Calu3 (cell line): ENCODE results near the gene NLRP9. TPM values are rescaled to one million over a fixed set of nuclear protein-coding genes. Genes with fewer than 3 reads are reported as not detected.

Experiments
- BruUV-seq: library from RNA; stranded (reverse); fragments of 400-500 nt; replicated peaks from 2 replicates; lab custom pipeline; 2021; lab: Mats Ljungman, UMichigan
- CTCF ChIA-PET: fragments of 300-600 bp; sonication (Branson Sonifier 250); formaldehyde crosslinking; loops from one replicate; lab custom pipeline; 2022; ENCODE audit warnings: antibody characterized with exemption; lab: Charles Lee
- DNase-seq: peaks from one replicate; pipeline ENCODE4 v3.0.0; 2022
- H3K27ac Mint-ChIP-seq: one replicate; pipeline ENCODE4 v1.8.0; 2022; ENCODE audit warnings: mixed read lengths; ENCODE audit not compliant: unreplicated experiment
- H3K27me3 Mint-ChIP-seq: one replicate; pipeline ENCODE4 v1.8.0; 2022; ENCODE audit warnings: mixed read lengths; ENCODE audit not compliant: unreplicated experiment
- H3K36me3 Mint-ChIP-seq: one replicate; pipeline ENCODE4 v1.8.0; 2022; ENCODE audit warnings: mild to moderate bottlenecking, moderate library complexity, mixed read lengths; ENCODE audit not compliant: insufficient read depth, unreplicated experiment
- H3K4me1 Mint-ChIP-seq: one replicate; pipeline ENCODE4 v1.8.0; 2022; ENCODE audit warnings: mild to moderate bottlenecking, low read depth, mixed read lengths; ENCODE audit not compliant: unreplicated experiment
- H3K4me3 Mint-ChIP-seq: one replicate; pipeline ENCODE4 v1.8.0; 2022; ENCODE audit warnings: mild to moderate bottlenecking, low read depth, moderate library complexity, mixed read lengths; ENCODE audit not compliant: unreplicated experiment
- H3K9me3 Mint-ChIP-seq: one replicate; pipeline ENCODE4 v1.8.0; 2022; ENCODE audit warnings: low read depth, mixed read lengths; ENCODE audit not compliant: unreplicated experiment
- intact Hi-C: fragments of 100-400 bp; cut with micrococcal nuclease; formaldehyde crosslinking; loops from one replicate; pipeline ENCODE4 v1.10.0; 2022; ENCODE audit not compliant: unreplicated experiment
- total RNA-seq: library from RNA; stranded (reverse); gene quantifications from 2 replicates; pipeline ENCODE4 v1.2.3, GENCODE V29; 2022
- TF ChIP-seq, protein P1 (sequence below): fragments of 200-600 bp; IDR thresholded peaks from one replicate; pipeline ENCODE4 v1.8.0; 2022; ENCODE audit warnings: antibody characterized with exemption; ENCODE audit not compliant: unreplicated experiment

NLRP9 gene
- total RNA-seq, 1 experiment from 2014 or later: not detected

DNA sequence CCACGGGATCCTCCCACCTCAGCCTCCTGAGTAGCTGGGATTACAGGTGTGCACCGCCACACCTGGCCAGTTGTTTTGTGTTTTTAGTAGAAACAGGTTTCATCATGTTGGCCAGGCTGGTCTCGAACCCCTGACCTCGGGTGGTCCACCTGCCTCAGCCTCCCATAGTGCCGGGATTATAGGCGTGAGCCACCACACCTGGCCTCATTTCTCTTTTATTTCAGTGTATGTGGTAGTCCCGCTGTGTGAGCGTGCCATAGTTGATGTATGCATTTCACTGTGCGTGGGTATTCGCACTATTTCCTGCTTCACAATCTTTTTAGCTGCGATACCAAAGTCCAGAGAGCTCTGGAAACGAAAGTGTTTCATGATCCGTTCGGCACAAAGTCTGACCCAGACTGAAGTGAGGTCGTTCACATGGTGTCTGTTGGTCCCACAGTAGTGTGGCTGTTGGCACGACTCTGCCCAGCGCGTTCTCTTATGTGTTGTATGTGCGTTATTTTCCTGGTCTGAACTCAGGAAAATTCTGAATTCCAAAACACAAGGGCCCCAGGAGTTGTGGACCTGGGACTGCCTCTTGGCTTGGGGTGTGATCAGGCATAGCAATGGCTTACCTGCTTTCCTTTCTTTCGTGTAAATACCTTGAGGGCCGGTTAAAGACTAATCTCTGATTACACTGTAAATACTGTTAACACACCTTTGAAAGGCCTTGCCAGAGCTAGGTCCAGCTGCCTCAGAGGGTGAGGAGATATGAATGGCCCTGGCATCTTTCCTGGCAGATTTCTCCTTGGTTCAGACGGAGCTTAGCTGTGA is 54.5 kb downstream of the NLRP9 start:
- BruUV-seq: no TSS peak
- TF ChIP-seq, protein P1, sequence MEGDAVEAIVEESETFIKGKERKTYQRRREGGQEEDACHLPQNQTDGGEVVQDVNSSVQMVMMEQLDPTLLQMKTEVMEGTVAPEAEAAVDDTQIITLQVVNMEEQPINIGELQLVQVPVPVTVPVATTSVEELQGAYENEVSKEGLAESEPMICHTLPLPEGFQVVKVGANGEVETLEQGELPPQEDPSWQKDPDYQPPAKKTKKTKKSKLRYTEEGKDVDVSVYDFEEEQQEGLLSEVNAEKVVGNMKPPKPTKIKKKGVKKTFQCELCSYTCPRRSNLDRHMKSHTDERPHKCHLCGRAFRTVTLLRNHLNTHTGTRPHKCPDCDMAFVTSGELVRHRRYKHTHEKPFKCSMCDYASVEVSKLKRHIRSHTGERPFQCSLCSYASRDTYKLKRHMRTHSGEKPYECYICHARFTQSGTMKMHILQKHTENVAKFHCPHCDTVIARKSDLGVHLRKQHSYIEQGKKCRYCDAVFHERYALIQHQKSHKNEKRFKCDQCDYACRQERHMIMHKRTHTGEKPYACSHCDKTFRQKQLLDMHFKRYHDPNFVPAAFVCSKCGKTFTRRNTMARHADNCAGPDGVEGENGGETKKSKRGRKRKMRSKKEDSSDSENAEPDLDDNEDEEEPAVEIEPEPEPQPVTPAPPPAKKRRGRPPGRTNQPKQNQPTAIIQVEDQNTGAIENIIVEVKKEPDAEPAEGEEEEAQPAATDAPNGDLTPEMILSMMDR: no peak
- intact Hi-C loops: loop anchor here (10.0 kb wide), 1 partner anchor 121 kb away; no protein-coding TSS in a partner anchor
- no peaks in the 10 kb centered on the region for H3K9me3 Mint-ChIP-seq
- peaks cover 74% of the 10 kb centered on the region for H3K36me3 Mint-ChIP-seq
- CTCF ChIA-PET: interaction anchor here (0.9 kb wide), 1 partner anchor 12 kb away, joined by 5 read pairs; no protein-coding TSS in a partner anchor
- peaks cover 58% of the 10 kb centered on the region for H3K4me1 Mint-ChIP-seq
- peak overlapping the region; percentile 62 for H3K4me3 Mint-ChIP-seq
- peak overlapping the region; percentile 82 for H3K27ac Mint-ChIP-seq
- H3K27me3 Mint-ChIP-seq: no peaks in the 10 kb centered on the region
- DNase-seq: peak; percentile 55

DNA sequence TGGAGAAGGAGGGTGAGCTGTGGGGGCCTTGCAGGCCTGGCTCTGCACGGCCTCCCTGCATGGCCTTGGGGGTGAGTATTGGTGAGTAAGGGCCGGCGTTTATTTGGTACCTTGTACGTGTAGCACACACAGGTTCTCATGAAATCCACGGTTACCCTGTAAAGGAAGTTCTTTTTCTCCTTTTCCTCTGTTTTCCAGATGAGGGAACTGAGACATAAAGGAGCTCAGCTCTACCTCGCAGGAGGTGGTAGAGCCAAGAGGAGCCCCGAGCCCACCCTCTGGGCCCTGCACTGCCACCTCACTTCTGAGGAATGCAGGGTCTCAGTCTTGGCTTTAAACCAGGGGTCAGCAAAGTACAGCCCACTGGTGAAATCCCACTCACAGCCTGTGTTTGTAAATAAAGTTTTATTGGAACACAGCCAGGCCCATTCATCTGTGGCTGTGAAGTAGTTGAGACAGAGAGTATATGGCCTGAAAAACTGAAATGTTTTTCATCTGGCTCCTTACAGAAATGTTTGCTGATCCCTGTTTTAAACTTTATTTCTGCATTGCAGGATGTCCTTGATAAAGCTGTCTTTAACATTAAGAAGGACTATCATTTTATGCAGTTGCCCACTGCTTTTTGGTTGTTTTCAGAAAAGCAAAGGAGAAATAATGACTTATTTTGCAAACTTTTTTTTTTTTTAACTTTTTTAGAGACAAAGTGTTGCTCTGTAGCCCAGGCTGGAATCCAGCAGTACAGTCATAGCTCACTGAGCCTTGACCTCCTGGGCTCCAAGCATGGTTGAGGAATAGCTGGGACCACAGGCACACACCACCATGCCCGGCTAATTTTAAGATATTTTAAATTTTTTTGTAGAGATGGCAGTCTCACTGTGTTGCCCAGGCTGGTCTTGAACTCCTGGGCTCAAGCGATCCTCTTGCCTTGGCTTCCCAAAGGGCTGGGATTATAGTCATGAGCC is 56.8 kb downstream of the NLRP9 start:
- no TSS peak for BruUV-seq
- CTCF ChIA-PET: no interaction called here
- Mint-ChIP-seq H3K36me3 (peaks cover 65% of the 10 kb centered on the region), H3K27me3 (no peaks in the 10 kb centered on the region), H3K27ac (no peak overlapping the region), H3K4me3 (no peak overlapping the region), H3K9me3 (no peaks in the 10 kb centered on the region), H3K4me1 (peaks cover 59% of the 10 kb centered on the region)
- no peak for DNase-seq
- TF ChIP-seq, protein P1: no peak
- intact Hi-C loops: loop anchor here (10.0 kb wide), 1 partner anchor 123 kb away; no protein-coding TSS in a partner anchor

DNA sequence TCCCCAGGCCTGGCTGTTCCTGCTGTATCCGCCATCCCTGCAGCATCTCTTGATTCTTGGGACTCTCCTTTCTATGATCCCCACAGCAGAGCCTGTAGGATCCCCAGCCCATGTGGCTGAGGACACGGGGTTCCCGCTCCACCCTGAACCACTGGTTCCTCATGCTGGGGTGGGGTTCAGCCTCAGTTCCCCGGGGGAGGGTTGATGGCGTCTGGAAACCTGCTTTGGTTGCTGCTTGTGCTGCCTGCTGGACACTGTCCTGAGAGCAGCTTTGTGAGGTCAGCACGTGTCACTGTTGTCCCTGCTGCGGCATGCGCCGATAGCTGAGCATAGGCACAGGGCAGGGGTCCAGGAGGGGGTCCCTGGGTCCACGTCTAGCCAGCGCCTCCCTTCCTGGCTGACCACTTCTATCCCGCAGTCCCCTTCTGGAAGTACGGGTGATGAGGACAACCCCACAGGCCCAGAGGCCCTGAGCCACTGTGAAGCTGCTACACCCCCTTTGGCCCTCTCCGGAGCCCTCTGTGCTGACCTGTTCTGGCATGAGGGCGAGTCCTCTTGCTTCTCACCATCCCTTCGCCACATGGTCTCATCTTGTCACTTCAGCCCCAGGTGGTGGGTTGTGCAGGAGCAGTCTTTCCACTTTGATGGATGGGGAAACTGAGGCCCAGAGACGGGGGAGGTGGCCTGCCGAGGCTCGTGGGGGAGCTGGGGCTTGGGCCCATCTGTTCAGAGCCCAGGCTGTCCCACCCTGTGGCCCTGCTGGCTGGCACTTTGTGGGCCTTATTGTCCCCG is 57.7 kb downstream of the NLRP9 start:
- TF ChIP-seq, protein P1: no peak
- no peak for DNase-seq
- no TSS peak for BruUV-seq
- CTCF ChIA-PET: no interaction called here
- H3K27ac Mint-ChIP-seq: peak overlapping the region; percentile 19
- no peaks in the 10 kb centered on the region for H3K27me3 Mint-ChIP-seq
- no peak overlapping the region for H3K4me3 Mint-ChIP-seq
- H3K9me3 Mint-ChIP-seq: no peaks in the 10 kb centered on the region
- peaks cover 64% of the 10 kb centered on the region for H3K36me3 Mint-ChIP-seq
- intact Hi-C loops: loop anchor here (10.0 kb wide), 1 partner anchor 124 kb away; no protein-coding TSS in a partner anchor
- peaks cover 52% of the 10 kb centered on the region for H3K4me1 Mint-ChIP-seq
